Measurements from ENCODE around the gene GAREM1.
"Not testable (repeated sequence)": the region's sequence is repeated elsewhere in the genome, so short reads cannot be mapped to it uniquely, and the experiment has no call there.

The GAREM1 gene

GRCh38 chr18:32360682-32361345 lies 109.9 kb downstream of the GAREM1 start:
- no peak overlapping the region for H3K27ac Mint-ChIP-seq
- H3K9me3 Mint-ChIP-seq = no peaks in the 10 kb centered on the region
- intact Hi-C loops (cut with micrococcal nuclease) = no loop called here
- no peaks in the 10 kb centered on the region for H3K27me3 Mint-ChIP-seq
- H3K36me3 Mint-ChIP-seq (ENCODE audit: low read depth) = no peaks in the 10 kb centered on the region
- no peak overlapping the region for H3K4me3 Mint-ChIP-seq
- no peaks in the 10 kb centered on the region for H3K4me1 Mint-ChIP-seq (ENCODE audit: low read depth)

- intact Hi-C loops (cut with micrococcal nuclease) = no loop called here
- Mint-ChIP-seq H3K4me1 (ENCODE audit: low read depth) (no peaks in the 10 kb centered on the region), H3K9me3 (no peaks in the 10 kb centered on the region), H3K27ac (no peak overlapping the region), H3K27me3 (no peaks in the 10 kb centered on the region), H3K36me3 (ENCODE audit: low read depth) (no peaks in the 10 kb centered on the region), H3K4me3 (no peak overlapping the region)
Measured at GRCh38 chr18:32358529-32358928, 112.2 kb downstream of the GAREM1 start.

GRCh38 chr18:32358075-32358474 lies 112.6 kb downstream of the GAREM1 start:
- H3K9me3 Mint-ChIP-seq = no peaks in the 10 kb centered on the region

GRCh38 chr18:32355896-32356295 lies 114.8 kb downstream of the GAREM1 start:
- H3K27ac Mint-ChIP-seq = no peak overlapping the region
- intact Hi-C loops (cut with micrococcal nuclease) = no loop called here
- no peaks in the 10 kb centered on the region for H3K27me3 Mint-ChIP-seq
- no peaks in the 10 kb centered on the region for H3K36me3 Mint-ChIP-seq (ENCODE audit: low read depth)
- no peak overlapping the region for H3K4me3 Mint-ChIP-seq
- H3K9me3 Mint-ChIP-seq = no peaks in the 10 kb centered on the region
- H3K4me1 Mint-ChIP-seq (ENCODE audit: low read depth) = no peaks in the 10 kb centered on the region

More at GRCh38 chr18:32358075-32358474, 112.6 kb downstream of the GAREM1 start:
- Mint-ChIP-seq H3K27me3 (no peaks in the 10 kb centered on the region), H3K27ac (no peak overlapping the region), H3K36me3 (ENCODE audit: low read depth) (no peaks in the 10 kb centered on the region), H3K4me3 (no peak overlapping the region), H3K4me1 (ENCODE audit: low read depth) (no peaks in the 10 kb centered on the region)
- intact Hi-C loops (cut with micrococcal nuclease) = no loop called here

- intact Hi-C loops (cut with micrococcal nuclease) = no loop called here
- Mint-ChIP-seq H3K4me3 (no peak overlapping the region), H3K27me3 (no peaks in the 10 kb centered on the region), H3K27ac (no peak overlapping the region), H3K36me3 (ENCODE audit: low read depth) (no peaks in the 10 kb centered on the region), H3K9me3 (no peaks in the 10 kb centered on the region), H3K4me1 (ENCODE audit: low read depth) (no peaks in the 10 kb centered on the region)
Measured at GRCh38 chr18:32354518-32354917, 116.2 kb downstream of the GAREM1 start.

- no peak overlapping the region for H3K4me3 Mint-ChIP-seq
- intact Hi-C loops (cut with micrococcal nuclease) = no loop called here
- no peaks in the 10 kb centered on the region for H3K4me1 Mint-ChIP-seq (ENCODE audit: low read depth)
- no peaks in the 10 kb centered on the region for H3K27me3 Mint-ChIP-seq
- H3K27ac Mint-ChIP-seq = no peak overlapping the region
- H3K9me3 Mint-ChIP-seq = no peaks in the 10 kb centered on the region
- no peaks in the 10 kb centered on the region for H3K36me3 Mint-ChIP-seq (ENCODE audit: low read depth)
Measured at GRCh38 chr18:32353257-32353656, 117.4 kb downstream of the GAREM1 start.

GRCh38 chr18:32351032-32351431 lies 119.7 kb downstream of the GAREM1 start:
- intact Hi-C loops (cut with micrococcal nuclease) = no loop called here
- Mint-ChIP-seq H3K4me3 (no peak overlapping the region), H3K27me3 (no peaks in the 10 kb centered on the region), H3K27ac (no peak overlapping the region), H3K4me1 (ENCODE audit: low read depth) (no peaks in the 10 kb centered on the region), H3K36me3 (ENCODE audit: low read depth) (no peaks in the 10 kb centered on the region), H3K9me3 (no peaks in the 10 kb centered on the region)

- Mint-ChIP-seq H3K27me3 (no peaks in the 10 kb centered on the region), H3K27ac (no peak overlapping the region), H3K9me3 (no peaks in the 10 kb centered on the region), H3K4me3 (no peak overlapping the region), H3K36me3 (ENCODE audit: low read depth) (no peaks in the 10 kb centered on the region), H3K4me1 (ENCODE audit: low read depth) (no peaks in the 10 kb centered on the region)
- intact Hi-C loops (cut with micrococcal nuclease) = no loop called here
Measured at GRCh38 chr18:32349728-32350395, 120.8 kb downstream of the GAREM1 start.

- H3K4me3 Mint-ChIP-seq = no peak overlapping the region
- H3K9me3 Mint-ChIP-seq = no peaks in the 10 kb centered on the region
- no peaks in the 10 kb centered on the region for H3K27me3 Mint-ChIP-seq
- H3K27ac Mint-ChIP-seq = no peak overlapping the region
- H3K4me1 Mint-ChIP-seq (ENCODE audit: low read depth) = no peaks in the 10 kb centered on the region
- intact Hi-C loops (cut with micrococcal nuclease) = no loop called here
- H3K36me3 Mint-ChIP-seq (ENCODE audit: low read depth) = no peaks in the 10 kb centered on the region
Measured at GRCh38 chr18:32346671-32347070, 124.0 kb downstream of the GAREM1 start.

GRCh38 chr18:32343634-32344033 lies 127.0 kb downstream of the GAREM1 start:
- Mint-ChIP-seq H3K27me3 (no peaks in the 10 kb centered on the region), H3K4me3 (no peak overlapping the region), H3K27ac (no peak overlapping the region), H3K9me3 (no peaks in the 10 kb centered on the region), H3K4me1 (ENCODE audit: low read depth) (no peaks in the 10 kb centered on the region), H3K36me3 (ENCODE audit: low read depth) (no peaks in the 10 kb centered on the region)
- intact Hi-C loops (cut with micrococcal nuclease) = no loop called here

GRCh38 chr18:32341112-32341511 lies 129.6 kb downstream of the GAREM1 start:
- intact Hi-C loops (cut with micrococcal nuclease); H3K27ac Mint-ChIP-seq; H3K27me3 Mint-ChIP-seq; H3K4me3 Mint-ChIP-seq; H3K36me3 Mint-ChIP-seq (ENCODE audit: low read depth); H3K9me3 Mint-ChIP-seq; H3K4me1 Mint-ChIP-seq (ENCODE audit: low read depth): not testable (repeated sequence)

- Mint-ChIP-seq H3K27ac (no peak overlapping the region), H3K4me1 (ENCODE audit: low read depth) (no peaks in the 10 kb centered on the region), H3K27me3 (no peaks in the 10 kb centered on the region), H3K36me3 (ENCODE audit: low read depth) (no peaks in the 10 kb centered on the region), H3K4me3 (no peak overlapping the region), H3K9me3 (no peaks in the 10 kb centered on the region)
- intact Hi-C loops (cut with micrococcal nuclease) = no loop called here
Measured at GRCh38 chr18:32339045-32339444, 131.6 kb downstream of the GAREM1 start.

- H3K36me3 Mint-ChIP-seq (ENCODE audit: low read depth) = no peaks in the 10 kb centered on the region
- no peak overlapping the region for H3K27ac Mint-ChIP-seq
- H3K27me3 Mint-ChIP-seq = no peaks in the 10 kb centered on the region
- H3K4me1 Mint-ChIP-seq (ENCODE audit: low read depth) = no peaks in the 10 kb centered on the region
- H3K9me3 Mint-ChIP-seq = no peaks in the 10 kb centered on the region
- H3K4me3 Mint-ChIP-seq = no peak overlapping the region
- intact Hi-C loops (cut with micrococcal nuclease) = no loop called here
Measured at GRCh38 chr18:32337821-32338220, 132.9 kb downstream of the GAREM1 start.

- Mint-ChIP-seq H3K4me1 (ENCODE audit: low read depth) (no peaks in the 10 kb centered on the region), H3K36me3 (ENCODE audit: low read depth) (no peaks in the 10 kb centered on the region), H3K9me3 (no peaks in the 10 kb centered on the region), H3K27me3 (no peaks in the 10 kb centered on the region), H3K4me3 (no peak overlapping the region), H3K27ac (no peak overlapping the region)
- intact Hi-C loops (cut with micrococcal nuclease) = no loop called here
Measured at GRCh38 chr18:32337347-32337746, 133.3 kb downstream of the GAREM1 start.

- Mint-ChIP-seq H3K4me1 (ENCODE audit: low read depth) (no peaks in the 10 kb centered on the region), H3K27me3 (no peaks in the 10 kb centered on the region), H3K9me3 (no peaks in the 10 kb centered on the region), H3K4me3 (no peak overlapping the region), H3K36me3 (ENCODE audit: low read depth) (no peaks in the 10 kb centered on the region), H3K27ac (no peak overlapping the region)
- intact Hi-C loops (cut with micrococcal nuclease) = no loop called here
Measured at GRCh38 chr18:32335228-32335627, 135.5 kb downstream of the GAREM1 start.
